ENCODE results near the gene BRD7.

Gene BRD7

GRCh38 chr16:50388496-50388895, 19.7 kb upstream of the BRD7 start:
- peak; percentile 59 to 90 for DNase-seq

- DNase-seq, result peak; percentile 64 to 93
These were observed 18.0 kb upstream of the BRD7 start for GRCh38 chr16:50386774-50387173.

GRCh38 chr16:50386139-50386538, 17.4 kb upstream of the BRD7 start:
- peak in 1 of 2 experiments; percentile 21 for DNase-seq

GRCh38 chr16:50384500-50385135, 15.8 kb upstream of the BRD7 start:
- DNase-seq, result no peak

- no peak for DNase-seq
These were observed 13.1 kb upstream of the BRD7 start for GRCh38 chr16:50381679-50382440.

GRCh38 chr16:50378417-50378816, 9.6 kb upstream of the BRD7 start:
- DNase-seq, result no peak

GRCh38 chr16:50377001-50377400, 8.2 kb upstream of the BRD7 start:
- DNase-seq, result no peak

- no peak for DNase-seq
These were observed 5.0 kb upstream of the BRD7 start for GRCh38 chr16:50373780-50374179.

- DNase-seq, result no peak
These were observed 4.5 kb upstream of the BRD7 start for GRCh38 chr16:50373345-50373701.

GRCh38 chr16:50372611-50373344, 4.0 kb upstream of the BRD7 start:
- DNase-seq, result peak in 1 of 2 experiments; percentile 23

- peak in 1 of 2 experiments; percentile 3 for DNase-seq
These were observed 3.3 kb upstream of the BRD7 start for GRCh38 chr16:50371936-50372595.

- no peak for DNase-seq
These were observed 2.4 kb upstream of the BRD7 start for GRCh38 chr16:50371036-50371716.

GRCh38 chr16:50369133-50369804, 481 bp upstream of the BRD7 start:
- no peak for DNase-seq

GRCh38 chr16:50367777-50368409, 895 bp downstream of the BRD7 start:
- DNase-seq, result no peak

- no peak for DNase-seq
These were observed 2.8 kb downstream of the BRD7 start for GRCh38 chr16:50365791-50366575.

- DNase-seq, result no peak
These were observed 5.1 kb downstream of the BRD7 start for GRCh38 chr16:50363656-50364055.

- DNase-seq, result peak in 1 of 2 experiments; percentile 31
These were observed 8.0 kb downstream of the BRD7 start for GRCh38 chr16:50360779-50361178.

GRCh38 chr16:50360033-50360778, 8.6 kb downstream of the BRD7 start:
- DNase-seq, result no peak

- DNase-seq, result no peak
These were observed 9.2 kb downstream of the BRD7 start for GRCh38 chr16:50359626-50360025.
